COLO668 (cell line): ENCODE results near the gene C11orf91.

Source experiments
- DNase-seq: peaks from one replicate; lab custom pipeline; 2025; ENCODE audit not compliant: unreplicated experiment; lab: John Stamatoyannopoulos, UW

Gene C11orf91

DNA sequence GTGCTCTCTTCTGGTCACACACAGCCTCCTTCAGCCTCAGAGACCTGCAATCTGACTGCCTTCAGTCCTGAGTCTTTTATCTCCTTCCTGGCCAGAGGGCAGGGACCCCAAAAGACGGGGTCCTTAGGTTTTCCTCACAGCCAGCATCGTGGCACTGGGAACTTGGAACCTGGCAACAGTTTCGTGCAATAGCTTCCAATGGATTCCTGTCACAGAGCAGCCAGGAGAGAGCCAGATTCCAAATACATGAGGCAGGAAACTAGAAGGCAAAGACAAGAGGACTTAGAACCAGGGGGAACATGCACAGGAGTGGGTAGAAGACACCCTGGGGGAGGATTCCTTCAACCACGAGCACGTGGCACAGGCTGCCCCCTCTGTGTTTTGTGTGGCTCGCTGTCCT, 48.6 kb downstream of the C11orf91 start:
- no peak for DNase-seq

GRCh38 chr11:33651555-33651954, 49.1 kb downstream of the C11orf91 start:
- DNase-seq, result no peak

DNA sequence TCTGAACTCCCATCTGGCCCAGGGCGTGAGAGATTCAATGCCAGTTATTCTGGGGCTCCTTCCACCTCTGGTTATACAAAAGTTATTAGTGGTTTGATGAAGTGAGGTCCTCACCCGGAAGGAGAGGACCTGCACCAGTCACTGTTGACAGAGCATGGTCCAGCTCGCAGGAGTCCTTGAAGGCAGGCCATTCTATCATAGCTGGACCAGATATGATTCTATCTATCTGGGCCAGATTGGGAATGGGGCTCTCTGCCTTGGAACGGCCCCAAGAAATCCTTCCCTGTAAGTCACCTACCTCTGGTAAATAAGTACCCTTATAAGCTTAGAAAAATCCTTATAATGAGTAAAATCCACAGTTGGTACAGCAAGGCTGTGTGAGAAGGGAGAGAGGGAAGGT, 50.7 kb downstream of the C11orf91 start:
- DNase-seq, result no peak
